Occipital lobe (tissue), 2 donors: ENCODE results near the gene TBX22. TPM values are rescaled to one million over a fixed set of nuclear protein-coding genes. Genes with fewer than 3 reads are reported as not detected.
"Not testable (repeated sequence)": the region's sequence is repeated elsewhere in the genome, so short reads cannot be mapped to it uniquely, and the experiment has no call there.

Source experiments
- DNase-seq: peaks from one replicate; lab custom pipeline; 2025; lab: John Stamatoyannopoulos, UW
- total RNA-seq: library from RNA; depleted of rRNA; stranded (reverse); fragments of >200 nt; gene quantifications from one replicate; pipeline ENCODE4 v1.2.3, GENCODE V29; 2014

Gene TBX22, protein sequence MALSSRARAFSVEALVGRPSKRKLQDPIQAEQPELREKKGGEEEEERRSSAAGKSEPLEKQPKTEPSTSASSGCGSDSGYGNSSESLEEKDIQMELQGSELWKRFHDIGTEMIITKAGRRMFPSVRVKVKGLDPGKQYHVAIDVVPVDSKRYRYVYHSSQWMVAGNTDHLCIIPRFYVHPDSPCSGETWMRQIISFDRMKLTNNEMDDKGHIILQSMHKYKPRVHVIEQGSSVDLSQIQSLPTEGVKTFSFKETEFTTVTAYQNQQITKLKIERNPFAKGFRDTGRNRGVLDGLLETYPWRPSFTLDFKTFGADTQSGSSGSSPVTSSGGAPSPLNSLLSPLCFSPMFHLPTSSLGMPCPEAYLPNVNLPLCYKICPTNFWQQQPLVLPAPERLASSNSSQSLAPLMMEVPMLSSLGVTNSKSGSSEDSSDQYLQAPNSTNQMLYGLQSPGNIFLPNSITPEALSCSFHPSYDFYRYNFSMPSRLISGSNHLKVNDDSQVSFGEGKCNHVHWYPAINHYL
- total RNA-seq: not detected

GRCh38 chrX:80014141-80014940, at the start of gene TBX22:
TSS of gene TBX22 (plus strand) at chrX:80014753. CDS start at chrX:80022270, 7,517 bp downstream.
- DNase-seq: no peak

- DNase-seq: no peak
These were observed 38.9 kb upstream of the TBX22 start for GRCh38 chrX:79975605-79976004.

GRCh38 chrX:80004458-80004857, 10.1 kb upstream of the TBX22 start:
- DNase-seq: no peak

DNA sequence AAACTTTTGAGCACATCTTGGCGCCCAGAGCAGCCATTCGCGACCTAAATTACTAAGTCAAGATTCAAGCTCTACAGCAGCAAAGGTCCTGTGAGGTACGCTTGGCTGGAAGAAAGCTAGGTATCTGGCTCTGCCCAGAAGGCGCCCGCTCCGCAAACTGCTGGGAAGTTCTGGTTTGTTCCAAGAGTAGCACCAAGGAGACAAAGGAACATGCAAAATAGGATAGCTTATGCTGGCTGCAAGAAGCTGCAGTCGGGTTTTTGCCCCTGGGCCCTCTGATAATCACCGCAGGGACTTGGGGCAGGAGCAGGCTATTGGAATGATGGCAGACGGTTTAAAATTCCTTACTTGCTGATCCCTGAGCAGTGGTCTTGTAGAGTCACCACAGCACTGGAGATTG, 3.0 kb upstream of the TBX22 start:
- DNase-seq: no peak

DNA sequence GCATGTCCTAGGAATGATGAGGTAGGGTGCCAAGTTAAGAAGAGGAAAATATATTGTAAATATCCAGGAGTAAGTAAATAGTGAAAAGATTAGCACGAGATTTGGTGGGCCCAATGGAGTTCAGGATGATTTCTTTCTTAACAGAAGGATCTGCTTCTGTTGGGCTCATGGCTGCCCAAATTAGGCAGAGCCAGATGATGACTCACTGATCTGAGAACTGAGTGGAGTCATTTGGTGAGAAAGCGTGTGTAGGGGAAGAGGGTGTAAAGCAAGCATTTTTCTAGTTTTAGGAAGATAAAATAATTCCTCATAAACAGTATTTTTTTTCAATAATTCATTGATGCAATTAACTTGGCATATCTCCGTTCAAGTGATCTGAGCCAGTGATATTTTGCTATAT, 1.6 kb downstream of the TBX22 start:
- DNase-seq: no peak

GRCh38 chrX:80021621-80022020, 7.1 kb downstream of the TBX22 start:
- no peak for DNase-seq

- no peak for DNase-seq
These were observed 7.9 kb downstream of the TBX22 start for GRCh38 chrX:80022363-80023031.

GRCh38 chrX:80026116-80026515, 11.6 kb downstream of the TBX22 start:
- no peak for DNase-seq

DNA sequence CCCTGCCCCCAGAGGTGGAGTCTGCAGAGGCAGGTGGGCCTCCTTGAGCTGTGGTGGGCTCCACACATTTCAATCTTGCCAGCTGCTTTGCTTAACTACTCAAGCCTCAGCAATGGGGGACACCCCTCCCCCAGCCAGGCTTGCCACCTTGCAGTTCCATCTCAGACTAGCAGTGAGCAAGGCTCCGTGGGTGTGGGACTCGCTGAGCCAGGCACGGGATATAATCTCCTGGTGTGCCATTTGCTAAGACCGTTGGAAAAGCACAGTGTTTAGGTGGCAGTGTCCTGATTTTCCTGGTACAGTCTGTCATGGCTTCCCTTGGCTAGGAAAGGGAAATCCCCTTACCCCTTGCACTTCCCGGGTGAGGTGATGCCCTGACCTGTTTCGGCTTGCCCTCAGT, 51.6 kb downstream of the TBX22 start:
- DNase-seq: not testable (repeated sequence)

- not testable (repeated sequence) for DNase-seq
These were observed 61.1 kb downstream of the TBX22 start for GRCh38 chrX:80075625-80076024.
